ENCODE data around the gene LRRC7. TPM values are rescaled to one million over a fixed set of nuclear protein-coding genes. Genes with fewer than 3 reads are reported as not detected.
A peak's percentile ranks its signal among the peaks of the same experiment; 100 is the strongest.

Gene LRRC7
- total RNA-seq, 1 donor, result under 0.01 TPM

GRCh38 chr1:69911301-69911801, 343.6 kb downstream of the LRRC7 start:
- Histone ChIP-seq H3K4me1 (ENCODE audit: insufficient read depth, low read length) (peaks cover 33% of the 10 kb centered on the region), H3K79me2 (ENCODE audit: insufficient read depth, low read length) (no peaks in the 10 kb centered on the region), H3K36me3 (ENCODE audit: insufficient read depth, low read length) (no peaks in the 10 kb centered on the region), H3K4me3 (ENCODE audit: insufficient read depth, low read length) (no peak overlapping the region), H3K4me2 (ENCODE audit: insufficient read depth, low read length) (peak overlapping the region; percentile 64), H2AFZ (ENCODE audit: low read length) (no peak overlapping the region), H3K27me3 (ENCODE audit: insufficient read depth, low read length) (no peaks in the 10 kb centered on the region), H4K20me1 (ENCODE audit: insufficient read depth, low read length) (no peaks in the 10 kb centered on the region), H3K27ac (ENCODE audit: low read depth, low read length) (peak overlapping the region; percentile 61), H3K9me3 (ENCODE audit: low read depth, low read length) (no peaks in the 10 kb centered on the region)
- no peak for TF ChIP-seq CTCF (IDR thresholded peaks at IDR 0.05; ENCODE audit: extremely low read depth, low read depth, low read length)
- peak; percentile 76 for DNase-seq (ENCODE audit: insufficient read length, low spot score, missing footprints)

- H3K79me2 ChIP-seq (ENCODE audit: insufficient read depth, low read length), result no peaks in the 10 kb centered on the region
- H3K36me3 ChIP-seq (ENCODE audit: insufficient read depth, low read length), result no peaks in the 10 kb centered on the region
- peaks cover 33% of the 10 kb centered on the region for H3K4me1 ChIP-seq (ENCODE audit: insufficient read depth, low read length)
- no peaks in the 10 kb centered on the region for H3K9me3 ChIP-seq (ENCODE audit: low read depth, low read length)
- no peaks in the 10 kb centered on the region for H3K27me3 ChIP-seq (ENCODE audit: insufficient read depth, low read length)
- H3K27ac ChIP-seq (ENCODE audit: low read depth, low read length), result peak overlapping the region; percentile 31
- DNase-seq (ENCODE audit: insufficient read length, low spot score, missing footprints), result peak; percentile 58
- H4K20me1 ChIP-seq (ENCODE audit: insufficient read depth, low read length), result no peaks in the 10 kb centered on the region
- TF ChIP-seq CTCF (IDR thresholded peaks at IDR 0.05; ENCODE audit: extremely low read depth, low read depth, low read length), result no peak
- no peak overlapping the region for H3K4me3 ChIP-seq (ENCODE audit: insufficient read depth, low read length)
- no peak overlapping the region for H2AFZ ChIP-seq (ENCODE audit: low read length)
- peak overlapping the region; percentile 35 for H3K4me2 ChIP-seq (ENCODE audit: insufficient read depth, low read length)
Measured at GRCh38 chr1:69913977-69914376, 346.3 kb downstream of the LRRC7 start.

GRCh38 chr1:69914976-69915765, 347.4 kb downstream of the LRRC7 start:
- Histone ChIP-seq H3K27ac (ENCODE audit: low read depth, low read length) (peak overlapping the region; percentile 43), H3K4me2 (ENCODE audit: insufficient read depth, low read length) (peak overlapping the region; percentile 54), H4K20me1 (ENCODE audit: insufficient read depth, low read length) (no peaks in the 10 kb centered on the region), H3K79me2 (ENCODE audit: insufficient read depth, low read length) (no peaks in the 10 kb centered on the region), H3K4me1 (ENCODE audit: insufficient read depth, low read length) (peaks cover 33% of the 10 kb centered on the region), H3K36me3 (ENCODE audit: insufficient read depth, low read length) (no peaks in the 10 kb centered on the region), H3K27me3 (ENCODE audit: insufficient read depth, low read length) (no peaks in the 10 kb centered on the region), H3K9me3 (ENCODE audit: low read depth, low read length) (no peaks in the 10 kb centered on the region), H3K4me3 (ENCODE audit: insufficient read depth, low read length) (no peak overlapping the region), H2AFZ (ENCODE audit: low read length) (peak overlapping the region; percentile 37)
- peak; percentile 61 for DNase-seq (ENCODE audit: insufficient read length, low spot score, missing footprints)
- TF ChIP-seq CTCF (IDR thresholded peaks at IDR 0.05; ENCODE audit: extremely low read depth, low read depth, low read length), result no peak

- no peak overlapping the region for H3K27ac ChIP-seq (ENCODE audit: low read depth, low read length)
- no peak overlapping the region for H2AFZ ChIP-seq (ENCODE audit: low read length)
- no peaks in the 10 kb centered on the region for H3K79me2 ChIP-seq (ENCODE audit: insufficient read depth, low read length)
- H3K4me2 ChIP-seq (ENCODE audit: insufficient read depth, low read length), result no peak overlapping the region
- H4K20me1 ChIP-seq (ENCODE audit: insufficient read depth, low read length), result no peaks in the 10 kb centered on the region
- no peak overlapping the region for H3K4me3 ChIP-seq (ENCODE audit: insufficient read depth, low read length)
- no peaks in the 10 kb centered on the region for H3K36me3 ChIP-seq (ENCODE audit: insufficient read depth, low read length)
- H3K4me1 ChIP-seq (ENCODE audit: insufficient read depth, low read length), result peaks cover 15% of the 10 kb centered on the region
- DNase-seq (ENCODE audit: insufficient read length, low spot score, missing footprints), result no peak
- no peaks in the 10 kb centered on the region for H3K9me3 ChIP-seq (ENCODE audit: low read depth, low read length)
- no peak for TF ChIP-seq CTCF (IDR thresholded peaks at IDR 0.05; ENCODE audit: extremely low read depth, low read depth, low read length)
- no peaks in the 10 kb centered on the region for H3K27me3 ChIP-seq (ENCODE audit: insufficient read depth, low read length)
Measured at GRCh38 chr1:69919129-69919921, 351.6 kb downstream of the LRRC7 start.
